Activated CD4-positive, alpha-beta T cell treated with anti-CD3 and anti-CD28 coated beads, Interleukin-2, Interleukin-4, amounts not matched to agents 100 ng/mL and 50 ng/mL, durations not matched to agents 16 hours and 8 hours (primary cell): Measurements from ENCODE around the gene PIGH.
"Not testable (repeated sequence)": the region's sequence is repeated elsewhere in the genome, so short reads cannot be mapped to it uniquely, and the experiment has no call there.

Experiments used
- DNase-seq: peaks from one replicate; pipeline ENCODE4 v3.0.0-alpha.2; 2020; ENCODE audit warnings: low spot score

The PIGH gene, protein sequence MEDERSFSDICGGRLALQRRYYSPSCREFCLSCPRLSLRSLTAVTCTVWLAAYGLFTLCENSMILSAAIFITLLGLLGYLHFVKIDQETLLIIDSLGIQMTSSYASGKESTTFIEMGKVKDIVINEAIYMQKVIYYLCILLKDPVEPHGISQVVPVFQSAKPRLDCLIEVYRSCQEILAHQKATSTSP

DNA sequence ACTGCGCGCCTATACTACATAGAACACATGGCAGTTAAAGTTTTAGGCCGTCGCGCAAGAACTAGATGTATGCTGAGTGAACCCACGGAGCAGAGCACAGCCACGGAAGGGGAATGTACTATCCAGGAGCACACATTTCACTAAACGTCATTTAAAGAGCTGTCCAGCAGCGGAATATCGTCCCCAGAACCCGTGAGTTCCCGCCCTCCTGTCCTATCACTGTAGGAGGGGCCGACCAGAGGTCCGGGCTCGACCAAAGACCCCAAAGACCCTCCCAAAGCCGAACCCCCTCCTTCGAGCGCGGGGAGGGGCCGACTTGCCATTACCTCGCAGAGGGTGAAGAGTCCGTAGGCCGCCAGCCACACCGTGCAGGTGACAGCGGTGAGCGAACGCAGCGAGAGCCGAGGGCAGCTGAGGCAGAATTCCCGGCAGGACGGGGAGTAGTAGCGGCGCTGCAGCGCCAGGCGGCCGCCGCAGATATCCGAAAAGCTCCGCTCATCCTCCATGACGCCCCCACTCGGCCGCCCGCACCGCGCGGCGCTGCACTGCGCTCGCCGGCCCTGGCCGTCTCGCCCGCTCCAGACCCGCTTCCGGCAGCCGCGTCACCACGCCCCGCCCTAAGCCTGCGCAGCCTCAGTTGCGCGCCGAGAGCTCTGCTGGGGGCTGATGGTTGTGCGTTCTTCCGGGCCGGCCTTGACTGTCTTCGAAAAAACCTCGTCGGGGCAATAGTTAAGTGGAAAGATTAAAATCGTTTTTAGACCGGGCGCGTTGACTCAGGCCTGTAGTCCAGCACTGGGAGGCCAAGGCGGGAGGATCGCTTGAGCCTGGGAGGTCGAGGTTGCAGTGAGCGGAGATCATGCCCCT lies at the start of gene PIGH:
PIGH (minus strand) TSS at position 571 of the 864 bp plus-strand sequence; CDS start at position 506, 65 bp downstream.
- peak; percentile 93 for DNase-seq

GRCh38 chr14:67646131-67646530 lies 46.1 kb upstream of the PIGH start:
- no peak for DNase-seq

DNA sequence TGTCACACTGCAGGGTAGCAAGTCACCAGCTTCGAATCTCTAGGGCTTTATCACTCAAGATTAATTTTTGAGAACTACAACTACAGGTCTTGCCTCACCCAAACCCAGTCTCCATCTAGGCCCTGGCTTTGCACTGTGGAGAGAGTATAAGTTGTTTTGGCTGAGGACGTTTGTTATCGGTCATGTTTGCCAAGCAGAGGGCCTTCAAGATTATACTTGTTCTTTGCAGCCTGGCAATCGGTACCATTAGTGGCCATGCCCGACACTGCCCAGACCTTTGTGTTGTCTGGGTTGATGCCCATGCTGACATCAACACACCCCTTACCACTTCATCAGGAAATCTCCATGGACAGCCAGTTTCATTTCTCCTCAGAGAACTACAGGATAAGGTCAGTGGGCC lies 45.3 kb upstream of the PIGH start:
- no peak for DNase-seq

GRCh38 chr14:67644428-67644827 lies 44.4 kb upstream of the PIGH start:
- no peak for DNase-seq

DNA sequence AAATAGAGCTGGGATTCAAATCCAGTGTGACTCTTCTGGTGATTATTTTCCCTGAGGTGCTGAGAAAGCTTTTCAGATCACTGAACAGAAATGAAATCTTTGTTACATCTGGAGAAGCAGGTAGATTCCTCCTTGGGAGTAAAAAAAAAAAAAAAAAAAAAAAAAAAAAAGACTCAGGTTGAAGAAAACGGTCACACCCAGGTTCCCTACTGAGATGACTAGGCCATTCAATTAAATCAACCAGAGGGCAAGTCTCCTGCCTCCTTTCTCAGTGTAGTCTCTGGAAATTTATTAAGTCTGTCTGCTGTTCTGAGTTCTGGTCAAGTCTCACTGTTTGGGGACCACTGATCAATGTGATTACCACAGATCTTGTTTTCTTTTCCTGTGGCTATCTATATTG lies 43.6 kb upstream of the PIGH start:
- DNase-seq: no peak

DNA sequence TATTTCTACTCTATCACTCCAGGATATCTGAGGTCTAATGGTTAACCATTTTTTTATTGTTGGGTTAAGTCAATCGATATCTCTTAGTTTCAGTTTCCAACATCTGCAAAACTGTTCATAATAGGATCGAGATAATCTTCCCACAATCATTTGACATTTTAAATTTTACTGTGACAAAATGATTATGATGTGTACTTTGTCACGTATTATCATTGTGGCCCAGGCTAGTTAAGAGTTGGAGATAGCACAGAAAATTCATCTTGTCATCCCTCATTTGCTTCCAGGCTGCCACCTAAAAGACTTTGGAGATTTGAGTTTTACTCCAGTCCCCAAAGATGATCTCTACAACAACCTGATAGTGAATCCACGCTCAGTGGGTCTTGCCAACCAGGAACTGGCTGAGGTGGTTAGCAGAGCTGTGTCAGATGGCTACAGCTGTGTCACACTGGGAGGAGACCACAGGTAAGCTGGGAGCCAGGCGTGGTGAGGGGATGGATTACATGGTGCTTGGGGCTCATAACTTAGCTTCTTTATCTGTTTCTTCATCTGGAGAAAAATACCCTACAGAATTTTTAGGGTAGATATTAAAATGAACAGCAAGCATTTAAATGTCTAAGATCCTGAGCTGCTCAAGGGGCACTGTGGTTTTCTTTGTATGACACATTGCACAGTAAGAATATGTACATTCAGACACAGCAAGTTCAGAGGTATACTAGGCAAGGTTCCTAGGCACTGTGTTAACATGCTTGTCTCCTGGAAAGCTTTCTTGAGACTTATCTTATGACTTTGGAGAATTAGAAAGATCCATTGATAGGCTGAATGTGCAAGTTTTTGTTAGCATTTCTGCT lies 42.1 kb upstream of the PIGH start:
- peak; percentile 29 for DNase-seq

DNA sequence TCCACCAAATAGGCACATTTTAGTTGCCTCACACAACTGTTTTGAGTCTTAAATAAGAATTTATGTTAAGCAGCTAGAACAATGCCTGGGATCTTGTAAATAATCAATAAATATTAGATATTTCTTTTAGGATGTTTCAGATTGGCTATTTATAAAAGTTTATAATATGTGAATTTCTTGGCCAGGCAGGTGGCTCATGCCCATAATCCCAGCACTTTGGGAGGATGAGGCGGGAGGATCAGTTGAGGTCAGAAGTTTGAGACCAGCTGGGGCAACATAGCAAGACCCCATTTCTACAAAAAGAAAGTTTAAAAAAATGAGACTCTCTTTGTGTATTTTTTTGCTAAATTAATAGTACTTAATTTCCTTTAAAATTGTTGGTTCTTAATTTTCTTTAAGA lies 41.4 kb upstream of the PIGH start:
- no peak for DNase-seq

DNA sequence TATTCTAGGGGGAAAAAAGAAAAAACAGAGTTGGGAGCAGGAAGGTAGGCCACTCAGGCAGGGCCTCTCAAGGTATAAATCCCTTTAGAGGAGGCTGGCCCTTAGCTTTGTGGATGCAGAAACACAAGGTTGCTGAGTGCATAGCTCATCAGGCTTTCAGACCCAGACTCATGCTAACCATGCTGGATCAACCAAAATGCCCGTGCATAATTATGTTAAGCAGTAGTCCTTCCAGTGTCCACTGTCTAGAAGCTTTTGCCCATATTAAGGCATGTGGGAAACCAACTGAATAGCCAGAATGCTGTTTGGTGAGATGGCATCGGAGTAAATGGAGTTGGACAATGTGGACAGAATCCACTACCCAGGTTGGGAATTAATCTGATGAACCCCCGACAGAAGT lies 38.6 kb upstream of the PIGH start:
- DNase-seq: no peak

- peak; percentile 4 for DNase-seq
Measured at GRCh38 chr14:67636361-67636919, 36.4 kb upstream of the PIGH start.

- DNase-seq: no peak
Measured at GRCh38 chr14:67633451-67634147, 33.5 kb upstream of the PIGH start.

DNA sequence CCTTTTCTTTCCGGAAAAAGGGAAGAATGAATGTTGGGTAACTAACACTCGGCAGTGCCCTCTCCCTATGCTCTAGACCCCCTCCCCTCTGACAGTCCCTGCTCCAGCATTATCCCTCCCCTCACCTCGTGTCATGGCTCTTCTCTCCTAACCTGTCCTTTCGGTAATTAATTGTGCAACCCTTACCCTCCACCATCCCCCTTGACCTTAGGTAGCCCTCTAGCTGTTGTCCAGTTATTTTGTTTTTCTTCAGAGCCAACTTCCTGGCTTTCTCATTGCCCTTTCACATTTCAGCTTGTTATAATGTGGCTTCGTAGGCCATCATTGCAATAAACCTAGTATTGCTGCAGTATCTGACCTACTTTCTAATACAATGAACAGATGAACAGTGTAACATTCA lies 30.9 kb upstream of the PIGH start:
- DNase-seq: no peak

DNA sequence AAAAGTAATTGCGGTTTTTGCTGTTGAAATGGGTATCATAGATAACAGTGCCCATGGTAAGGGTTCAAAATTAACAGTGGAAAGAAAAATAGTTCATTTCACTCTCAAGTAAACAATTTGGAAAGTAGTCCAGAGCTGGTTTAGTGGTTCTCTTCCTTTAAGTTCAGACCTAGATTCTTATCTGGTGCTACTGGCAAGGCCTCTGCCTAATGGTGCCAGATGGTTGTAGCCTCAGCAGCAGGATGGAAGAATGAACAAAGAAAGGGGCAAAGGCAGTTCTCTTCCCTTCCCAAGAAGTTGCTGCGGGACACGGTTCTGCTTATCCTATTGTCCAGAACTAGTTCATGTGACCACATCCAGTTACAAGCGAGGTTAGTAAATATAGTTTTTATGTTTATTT lies 30.1 kb upstream of the PIGH start:
- DNase-seq: no peak

DNA sequence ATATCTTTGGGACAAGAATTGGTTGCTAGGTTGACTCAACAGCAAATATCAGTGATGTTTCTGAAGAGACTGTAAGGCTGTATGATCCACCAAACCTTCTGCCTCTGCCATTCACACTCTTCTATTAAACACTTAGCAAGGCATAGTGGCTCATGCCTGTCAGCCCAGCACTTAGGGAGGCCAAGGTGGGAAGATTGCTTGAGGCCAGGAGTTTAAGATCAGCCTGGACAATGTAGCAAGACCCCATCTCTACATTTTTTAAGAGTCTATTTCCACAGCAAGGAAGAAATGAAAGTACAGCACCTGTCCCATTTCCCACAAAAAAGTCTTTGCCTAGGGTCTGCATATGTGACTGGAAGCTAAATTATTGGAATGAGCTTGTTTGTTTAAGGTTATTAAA lies 27.5 kb upstream of the PIGH start:
- no peak for DNase-seq

DNA sequence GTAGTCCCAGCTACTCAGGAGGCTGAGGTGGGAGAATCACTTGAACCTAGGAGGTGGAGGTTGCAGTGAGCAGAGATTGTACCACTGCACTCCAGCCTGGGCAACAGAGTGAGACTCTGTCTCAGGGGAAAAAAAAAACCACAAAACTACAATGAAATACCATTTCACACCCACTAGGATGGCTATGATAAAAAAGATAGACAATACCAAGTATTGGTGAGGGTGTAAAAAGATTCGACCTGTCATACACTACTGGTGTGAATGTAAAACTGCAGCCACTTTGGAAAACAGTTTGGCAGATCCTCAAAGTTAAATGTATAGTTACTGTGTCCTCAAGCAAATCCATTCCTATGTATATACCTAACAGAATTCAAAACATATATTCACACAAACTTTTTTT lies 26.1 kb upstream of the PIGH start:
- not testable (repeated sequence) for DNase-seq

- no peak for DNase-seq
Measured at GRCh38 chr14:67623114-67623513, 23.0 kb upstream of the PIGH start.

DNA sequence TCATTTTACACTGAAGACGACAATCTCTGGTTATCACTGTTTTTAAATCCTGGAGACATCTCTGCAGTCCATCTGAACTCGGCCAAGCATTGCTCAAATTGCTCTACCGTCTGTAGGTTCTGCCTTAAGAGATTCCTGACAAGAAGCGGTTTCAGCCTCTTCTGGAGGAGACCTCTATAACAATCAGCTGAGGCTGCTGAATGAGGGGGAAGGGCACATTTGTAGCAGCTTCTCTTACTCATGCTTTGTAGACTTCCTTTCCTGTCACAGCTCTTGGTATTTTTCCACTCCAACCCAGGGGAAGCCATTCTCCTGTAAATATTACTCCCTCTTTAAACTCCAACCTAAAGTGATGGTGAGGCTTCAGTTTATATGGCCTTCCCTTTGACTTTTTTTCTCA lies 22.6 kb upstream of the PIGH start:
- DNase-seq: peak; percentile 9

DNA sequence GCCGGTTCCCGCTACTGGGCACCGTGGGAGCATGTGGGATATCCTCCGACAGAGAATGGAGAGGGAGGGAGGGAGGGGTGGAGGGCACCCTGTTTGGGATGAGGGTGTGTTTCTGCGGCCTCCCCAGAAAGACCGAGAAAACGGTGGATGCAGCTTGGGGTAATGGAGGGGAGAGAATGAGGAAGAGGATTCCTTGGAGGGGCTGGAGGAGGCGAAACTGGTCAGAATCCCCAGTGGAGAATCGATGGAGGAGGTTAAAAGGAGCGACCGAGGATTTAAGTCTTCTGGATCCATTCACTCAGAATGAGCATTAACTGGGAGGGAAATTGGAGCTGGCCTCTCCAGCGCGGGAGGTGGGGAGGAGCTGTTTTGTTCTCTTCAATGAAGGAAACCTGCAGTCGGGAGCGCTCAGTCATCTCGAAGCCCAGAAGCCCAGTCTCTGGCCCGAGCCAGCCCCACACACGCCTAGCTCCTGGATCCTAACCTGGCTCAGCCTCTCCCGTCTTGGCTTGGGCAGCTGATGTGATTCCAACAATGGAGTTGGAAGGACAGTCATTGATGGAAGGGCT lies 20.2 kb upstream of the PIGH start:
- DNase-seq: no peak

GRCh38 chr14:67619446-67620216 lies 19.6 kb upstream of the PIGH start, which contains the start of gene ARG2:
ARG2 (plus strand) TSS chr14:67619920; CDS start chr14:67619978, 58 bp downstream.
- peak; percentile 95 for DNase-seq

DNA sequence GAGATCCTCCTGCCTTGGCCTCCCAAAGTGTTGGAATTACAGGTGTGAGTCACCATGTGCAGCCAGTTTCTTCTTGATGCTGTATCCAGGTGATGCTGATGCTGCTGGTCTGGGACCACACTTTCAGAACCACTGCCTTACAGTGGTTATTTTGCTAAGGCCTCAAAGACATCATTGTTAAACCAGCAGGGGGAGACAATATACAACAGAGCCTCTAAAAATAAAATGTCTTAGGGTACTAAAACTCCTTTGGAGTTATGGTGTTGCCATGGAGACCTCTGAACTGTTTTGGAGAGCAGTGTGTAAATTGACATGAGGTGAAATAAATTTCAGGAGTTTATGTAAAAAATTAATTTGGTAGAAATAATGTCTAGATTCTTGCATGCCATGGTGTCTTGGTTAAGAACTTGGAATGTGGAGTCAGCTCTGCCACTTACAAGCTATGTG lies 18.6 kb upstream of the PIGH start:
- DNase-seq: peak; percentile 70

GRCh38 chr14:67610491-67610890 lies 10.4 kb upstream of the PIGH start:
- DNase-seq: no peak
